ENCODE results near the gene ARL11.

DNA sequence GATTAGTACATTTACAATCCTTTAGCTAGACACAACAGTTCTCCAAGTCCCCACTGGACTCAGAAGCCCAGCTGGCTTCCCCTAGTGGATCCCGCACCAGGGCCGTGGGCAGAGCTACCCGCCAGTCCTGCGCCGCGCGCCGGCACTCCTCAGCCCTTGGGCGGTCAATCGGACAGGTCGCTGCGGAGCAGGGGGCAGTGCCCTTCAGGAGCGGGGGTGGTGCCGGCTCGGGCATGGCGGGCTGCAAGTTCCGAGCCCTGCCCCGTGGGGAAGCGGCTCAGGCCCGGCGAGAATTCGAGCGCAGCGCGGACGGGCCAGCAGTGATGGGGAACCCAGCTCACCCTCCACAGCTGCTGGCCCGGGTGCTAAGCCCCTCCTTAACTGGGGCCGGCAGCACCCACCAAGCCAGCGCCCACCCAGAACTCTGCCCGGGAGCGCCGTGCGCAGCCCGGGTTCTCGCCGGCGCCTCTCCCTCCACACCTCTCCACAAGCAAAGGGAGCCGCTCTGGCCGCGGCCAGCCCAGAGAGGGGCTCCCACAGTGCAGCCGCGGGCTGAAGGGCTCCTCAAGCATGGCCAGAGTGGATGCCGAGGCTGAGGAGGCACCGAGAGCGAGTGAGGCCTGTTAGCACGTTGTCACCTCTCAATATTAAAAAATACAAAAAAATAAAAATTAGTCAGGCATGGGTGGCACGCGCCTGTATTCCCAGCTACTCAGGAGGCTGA is 50.0 kb downstream of the ARL11 start:
- TF ChIP-seq, protein P1, sequence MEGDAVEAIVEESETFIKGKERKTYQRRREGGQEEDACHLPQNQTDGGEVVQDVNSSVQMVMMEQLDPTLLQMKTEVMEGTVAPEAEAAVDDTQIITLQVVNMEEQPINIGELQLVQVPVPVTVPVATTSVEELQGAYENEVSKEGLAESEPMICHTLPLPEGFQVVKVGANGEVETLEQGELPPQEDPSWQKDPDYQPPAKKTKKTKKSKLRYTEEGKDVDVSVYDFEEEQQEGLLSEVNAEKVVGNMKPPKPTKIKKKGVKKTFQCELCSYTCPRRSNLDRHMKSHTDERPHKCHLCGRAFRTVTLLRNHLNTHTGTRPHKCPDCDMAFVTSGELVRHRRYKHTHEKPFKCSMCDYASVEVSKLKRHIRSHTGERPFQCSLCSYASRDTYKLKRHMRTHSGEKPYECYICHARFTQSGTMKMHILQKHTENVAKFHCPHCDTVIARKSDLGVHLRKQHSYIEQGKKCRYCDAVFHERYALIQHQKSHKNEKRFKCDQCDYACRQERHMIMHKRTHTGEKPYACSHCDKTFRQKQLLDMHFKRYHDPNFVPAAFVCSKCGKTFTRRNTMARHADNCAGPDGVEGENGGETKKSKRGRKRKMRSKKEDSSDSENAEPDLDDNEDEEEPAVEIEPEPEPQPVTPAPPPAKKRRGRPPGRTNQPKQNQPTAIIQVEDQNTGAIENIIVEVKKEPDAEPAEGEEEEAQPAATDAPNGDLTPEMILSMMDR (IDR thresholded peaks at IDR 0.05) = no peak
- TF ChIP-seq POLR2AphosphoS5 (IDR thresholded peaks at IDR 0.05; ENCODE audit: insufficient read depth in 1 of 2, low read depth in 1 of 2) = no peak

All from vagina (tissue), 2 donors.